NCI-H2107 (cell line): ENCODE results near the gene ARTN.

Experiments
- DNase-seq: peaks from one replicate; lab custom pipeline; 2025; lab: John Stamatoyannopoulos, UW

ARTN gene

DNA sequence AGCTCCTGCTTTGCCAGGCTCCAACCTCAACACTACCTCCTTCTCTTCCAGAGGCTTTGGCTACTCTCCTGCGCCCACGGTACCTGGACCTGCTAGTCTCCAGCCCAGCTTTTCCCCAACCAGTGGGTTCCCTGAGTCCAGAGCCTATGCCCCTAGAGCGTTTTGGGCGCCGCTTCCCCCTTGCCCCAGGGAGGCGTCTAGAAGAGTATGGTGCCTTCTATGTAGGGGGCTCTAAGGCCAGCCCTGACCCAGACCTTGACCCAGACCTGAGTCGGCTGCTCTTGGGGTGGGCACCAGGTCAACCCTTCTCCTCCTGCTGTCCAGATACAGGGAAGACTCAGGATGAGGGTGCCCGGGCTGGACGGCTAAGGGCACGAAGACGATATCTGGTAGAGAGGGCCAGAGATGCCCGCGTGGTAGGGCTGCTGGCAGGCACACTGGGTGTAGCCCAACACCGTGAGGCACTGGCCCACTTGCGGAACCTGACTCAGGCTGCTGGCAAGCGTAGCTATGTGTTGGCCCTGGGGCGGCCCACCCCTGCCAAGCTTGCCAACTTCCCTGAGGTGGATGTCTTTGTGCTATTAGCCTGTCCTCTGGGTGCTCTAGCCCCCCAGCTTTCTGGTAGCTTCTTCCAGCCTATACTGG lies 37.9 kb downstream of the ARTN start:
- no peak for DNase-seq

DNA sequence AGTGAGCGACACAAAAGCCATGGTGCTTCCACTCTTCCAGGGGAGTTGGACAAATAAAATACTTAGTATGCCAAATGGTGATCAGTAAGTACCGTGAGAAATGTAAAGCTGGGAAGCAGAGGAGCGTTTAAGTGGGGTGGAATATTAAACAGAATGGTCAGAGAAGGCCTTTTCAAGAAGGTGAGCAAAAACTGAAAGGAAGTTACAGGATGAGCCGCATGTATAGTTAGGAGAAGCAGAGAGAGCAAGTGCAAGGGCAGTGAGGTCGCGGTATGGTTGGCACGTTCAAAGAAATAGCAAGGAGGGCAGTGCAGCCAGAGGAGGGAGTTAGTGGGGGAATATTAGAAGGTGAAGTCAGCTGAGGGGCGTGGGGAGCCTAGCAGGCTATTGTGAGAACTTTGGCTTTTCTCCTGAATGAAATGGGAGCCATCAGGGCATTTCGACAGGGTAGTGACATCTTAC lies 40.4 kb downstream of the ARTN start:
- DNase-seq = no peak

DNA sequence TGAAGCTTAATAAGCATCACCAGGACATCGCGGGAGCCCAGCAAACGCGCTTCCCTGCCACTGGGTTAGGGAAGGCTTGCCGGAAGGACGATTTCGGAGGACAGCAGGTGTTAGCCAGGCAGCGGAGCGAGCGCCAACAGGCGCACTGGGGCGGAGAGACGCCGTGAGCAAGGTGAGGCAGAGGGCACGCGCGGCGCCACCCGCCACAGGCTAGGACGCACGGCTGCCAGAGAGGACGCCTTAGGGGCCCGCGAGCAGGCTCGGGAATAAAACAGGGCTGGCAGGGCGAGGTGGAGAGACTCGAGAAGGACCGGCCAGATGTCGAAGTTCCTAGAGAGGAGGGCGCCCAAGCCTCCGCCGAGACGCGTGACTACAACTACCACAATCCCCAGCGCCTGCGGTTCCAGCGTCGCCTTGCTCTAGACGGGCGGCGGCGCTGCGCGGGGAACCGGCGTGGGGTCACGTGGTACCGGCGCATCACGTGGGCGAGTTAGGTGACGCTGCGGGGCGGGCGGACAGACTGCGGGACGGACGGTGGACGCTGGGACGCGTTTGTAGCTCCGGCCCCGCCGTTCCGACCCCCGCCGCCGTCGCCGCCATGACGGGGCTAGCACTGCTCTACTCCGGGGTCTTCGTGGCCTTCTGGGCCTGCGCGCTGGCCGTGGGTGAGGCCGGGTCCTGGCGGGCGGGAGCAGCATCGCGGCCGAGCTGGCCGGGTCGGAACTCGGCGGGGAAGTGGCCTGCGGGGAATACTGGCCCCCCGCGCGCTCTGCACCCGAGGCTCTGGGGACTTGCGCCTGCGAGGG lies 41.0 kb downstream of the ARTN start, which contains the start of gene ATP6V0B:
Gene ATP6V0B, plus strand, starts transcription at position 518 of the 806 bp plus-strand sequence. Its CDS starts 81 bp downstream, at position 599.
- DNase-seq = peak; percentile 98

DNA sequence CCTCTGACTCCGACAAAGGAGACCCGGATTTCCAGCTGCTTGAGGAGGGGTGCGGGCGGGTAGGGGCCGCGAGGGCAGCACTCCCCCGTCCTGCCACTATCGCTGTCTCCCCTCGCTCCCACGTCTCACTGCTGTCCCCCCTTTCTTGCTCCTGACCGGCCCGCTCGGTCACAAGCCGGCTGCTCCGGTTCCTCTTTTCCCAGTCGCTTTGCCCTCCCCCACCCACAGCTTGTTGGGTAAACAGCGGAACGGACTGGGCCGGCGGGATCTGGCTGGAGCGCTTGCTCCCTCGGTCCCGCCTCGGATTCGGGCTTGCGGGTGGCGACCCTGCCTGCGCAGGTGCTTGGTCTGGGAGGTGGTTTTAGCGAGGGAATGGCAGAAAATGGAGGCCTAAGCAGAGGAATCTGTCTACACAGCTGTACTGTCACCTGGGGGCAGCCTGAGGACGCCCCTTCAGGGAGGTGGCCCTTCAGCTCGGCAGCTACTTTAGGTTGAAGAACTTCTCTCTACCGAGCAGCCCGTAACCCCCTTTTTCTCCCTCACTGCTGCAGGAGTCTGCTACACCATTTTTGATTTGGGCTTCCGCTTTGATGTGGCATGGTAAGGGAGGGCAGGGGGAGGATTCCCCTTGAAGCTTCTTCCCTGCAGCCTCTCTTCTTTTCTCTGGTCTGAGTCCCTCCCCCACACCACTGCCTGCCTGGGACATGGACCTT lies 41.8 kb downstream of the ARTN start:
- peak; percentile 27 for DNase-seq

DNA sequence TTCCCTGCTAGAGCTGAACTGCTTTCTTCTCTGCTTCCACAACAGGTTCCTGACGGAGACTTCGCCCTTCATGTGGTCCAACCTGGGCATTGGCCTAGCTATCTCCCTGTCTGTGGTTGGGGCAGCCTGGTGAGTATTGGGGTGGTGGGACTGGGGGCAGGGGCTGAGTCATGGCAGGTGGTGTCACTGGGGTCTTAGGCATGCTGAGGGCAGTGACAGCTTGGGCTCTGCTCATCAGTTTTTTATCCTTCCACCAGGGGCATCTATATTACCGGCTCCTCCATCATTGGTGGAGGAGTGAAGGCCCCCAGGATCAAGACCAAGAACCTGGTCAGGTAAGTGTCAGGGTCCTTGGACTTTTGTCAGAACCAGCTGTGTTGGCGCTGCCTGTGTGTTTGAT lies 42.4 kb downstream of the ARTN start:
- DNase-seq = no peak

DNA sequence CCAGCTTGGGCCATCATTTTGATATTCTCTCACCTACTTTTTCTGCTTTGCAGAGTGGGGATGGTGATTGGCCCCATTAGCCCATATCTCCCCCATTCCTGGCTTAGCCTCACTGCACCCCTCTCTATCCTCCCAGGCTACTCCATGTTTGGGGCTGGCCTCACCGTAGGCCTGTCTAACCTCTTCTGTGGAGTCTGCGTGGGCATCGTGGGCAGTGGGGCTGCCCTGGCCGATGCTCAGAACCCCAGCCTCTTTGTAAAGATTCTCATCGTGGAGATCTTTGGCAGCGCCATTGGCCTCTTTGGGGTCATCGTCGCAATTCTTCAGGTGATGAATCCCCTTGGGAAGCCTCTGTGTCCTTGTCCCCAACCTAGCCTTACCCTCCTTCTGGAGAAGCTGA lies 43.3 kb downstream of the ARTN start:
- no peak for DNase-seq

DNA sequence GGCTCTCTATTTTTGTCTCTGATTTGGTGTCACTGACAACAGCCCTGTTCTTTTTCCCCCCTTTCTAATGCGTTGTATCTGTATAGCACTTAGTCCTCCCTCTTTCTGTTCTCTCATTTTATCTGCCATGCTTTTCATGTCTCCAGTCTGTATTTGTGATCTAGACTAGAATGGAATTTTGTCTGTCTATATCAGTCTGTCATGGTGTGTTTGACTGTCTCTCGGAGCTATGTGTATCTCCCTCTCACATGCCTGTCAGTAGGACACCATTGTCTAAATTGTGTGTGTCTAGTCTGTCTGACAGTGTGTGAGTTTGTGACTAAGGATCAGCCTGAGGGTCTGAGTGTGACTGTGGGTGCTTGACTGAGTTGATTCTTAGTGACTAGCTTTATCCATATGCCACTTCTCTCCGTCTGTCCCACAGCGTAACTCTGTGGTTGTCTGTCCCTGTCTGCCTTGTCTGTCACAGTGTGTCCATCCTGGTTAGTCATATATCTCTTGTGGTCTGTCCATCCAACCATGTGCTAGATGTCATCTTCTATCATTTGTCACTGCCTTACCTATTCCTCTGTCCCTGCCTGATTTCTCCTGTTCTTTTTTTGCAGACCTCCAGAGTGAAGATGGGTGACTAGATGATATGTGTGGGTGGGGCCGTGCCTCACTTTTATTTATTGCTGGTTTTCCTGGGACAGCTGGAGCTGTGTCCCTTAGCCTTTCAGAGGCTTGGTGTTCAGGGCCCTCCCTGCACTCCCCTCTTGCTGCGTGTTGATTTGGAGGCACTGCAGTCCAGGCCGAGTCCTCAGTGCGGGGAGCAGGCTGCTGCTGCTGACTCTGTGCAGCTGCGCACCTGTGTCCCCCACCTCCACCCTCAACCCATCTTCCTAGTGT lies 44.0 kb downstream of the ARTN start:
- DNase-seq = no peak

DNA sequence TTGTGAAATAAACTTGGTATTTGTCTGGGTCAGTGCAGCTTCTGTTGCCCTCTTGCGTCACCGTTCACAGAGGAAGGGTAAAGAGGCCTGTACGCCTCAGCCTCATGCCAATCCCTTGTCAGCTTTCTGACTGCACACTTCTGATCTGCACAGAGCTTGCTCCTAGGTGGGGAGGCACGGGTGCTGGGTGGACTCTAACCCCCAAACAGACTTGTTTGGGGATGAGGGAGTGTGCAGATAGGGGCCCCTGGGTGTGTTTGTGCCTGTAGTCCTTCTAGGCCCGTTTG lies 44.6 kb downstream of the ARTN start:
- no peak for DNase-seq

DNA sequence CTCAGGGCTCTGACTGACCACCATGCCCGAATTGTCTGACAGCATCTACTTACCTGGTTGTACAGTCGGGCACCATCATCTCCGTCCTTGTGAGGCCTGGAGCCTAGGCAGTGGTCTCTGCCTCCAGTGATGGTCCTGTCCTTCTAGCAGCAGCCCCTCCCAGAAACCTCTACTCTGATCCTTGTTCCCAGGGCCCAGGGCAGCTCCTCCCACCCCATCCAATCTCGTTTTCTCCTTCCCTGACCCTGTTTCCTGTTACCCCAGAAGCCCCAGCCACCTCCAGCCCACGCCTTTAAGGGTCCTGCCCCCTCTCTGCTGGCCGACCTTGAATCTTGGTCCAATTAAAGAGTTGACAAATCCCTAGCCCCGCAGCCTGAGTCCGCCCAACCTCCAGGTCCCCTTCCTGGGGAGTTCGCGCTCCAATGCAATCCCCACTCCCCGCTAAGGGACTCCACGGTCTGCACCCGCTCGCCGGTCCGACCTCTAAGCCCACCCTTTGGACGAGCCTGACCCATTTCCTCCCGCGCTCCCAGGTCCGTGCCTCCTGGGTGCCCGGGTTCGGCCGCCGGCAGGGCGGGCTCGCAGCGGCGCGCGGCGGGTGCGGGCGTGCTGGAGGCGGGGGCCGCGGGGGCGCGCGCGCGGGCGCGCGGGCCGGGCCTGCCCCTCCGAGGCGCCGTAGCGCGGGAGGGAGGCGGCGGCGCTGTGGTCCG lies 45.1 kb downstream of the ARTN start, which contains the start of gene B4GALT2:
Gene B4GALT2, plus strand, starts transcription at position 660 of the 710 bp plus-strand sequence. CDS start 1,951 bp downstream, outside the sequence.
- no peak for DNase-seq

DNA sequence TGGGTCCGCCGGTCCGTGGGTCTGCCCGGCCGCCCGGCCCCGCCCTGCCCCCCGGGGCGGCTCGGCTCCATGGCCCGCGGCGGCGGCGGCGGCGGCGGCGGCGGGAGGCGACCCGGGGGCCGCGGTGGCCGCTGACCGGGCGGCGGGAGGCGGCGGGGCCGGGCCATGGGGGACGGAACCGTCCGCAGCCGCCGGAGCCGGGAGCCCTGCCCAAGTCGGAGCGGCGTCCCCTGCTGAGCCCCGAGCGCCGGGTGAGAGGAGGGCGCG lies 45.6 kb downstream of the ARTN start:
- DNase-seq = no peak

DNA sequence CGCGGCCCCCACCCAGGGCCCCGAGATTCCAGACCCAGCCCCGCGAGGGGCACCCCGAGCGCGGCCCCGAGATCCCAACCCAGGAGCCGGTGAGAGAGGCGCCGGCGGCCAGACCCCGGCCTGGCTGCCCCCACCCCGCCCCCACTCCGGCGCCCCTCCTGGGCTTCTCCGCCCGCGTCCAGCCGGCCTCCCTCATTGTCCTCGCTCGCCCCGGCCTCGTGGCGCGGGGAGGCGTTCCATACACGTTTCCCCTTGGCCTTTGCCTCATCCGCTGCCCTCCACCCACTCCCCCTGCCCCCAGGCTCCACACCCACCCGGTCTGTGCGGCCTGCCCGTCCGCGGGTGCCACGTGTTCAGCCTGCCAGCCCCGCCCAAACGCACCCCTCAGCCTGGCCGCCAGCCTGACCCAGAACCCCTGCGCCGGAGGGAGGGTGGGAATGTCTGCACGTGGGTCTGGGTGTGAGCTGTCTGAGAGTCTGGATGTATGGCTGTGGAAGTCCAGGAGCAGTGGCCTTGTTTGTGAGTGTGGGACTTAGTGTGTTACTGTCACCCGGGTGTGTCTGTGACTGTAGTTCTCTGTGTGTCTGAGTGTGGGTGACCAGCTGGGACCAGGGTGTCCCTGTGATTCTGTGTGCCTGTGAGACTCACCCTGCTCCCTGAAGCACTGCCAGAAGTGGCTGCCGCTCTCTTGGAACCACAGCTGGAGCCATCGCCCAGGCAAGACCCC lies 46.1 kb downstream of the ARTN start:
- DNase-seq = no peak

DNA sequence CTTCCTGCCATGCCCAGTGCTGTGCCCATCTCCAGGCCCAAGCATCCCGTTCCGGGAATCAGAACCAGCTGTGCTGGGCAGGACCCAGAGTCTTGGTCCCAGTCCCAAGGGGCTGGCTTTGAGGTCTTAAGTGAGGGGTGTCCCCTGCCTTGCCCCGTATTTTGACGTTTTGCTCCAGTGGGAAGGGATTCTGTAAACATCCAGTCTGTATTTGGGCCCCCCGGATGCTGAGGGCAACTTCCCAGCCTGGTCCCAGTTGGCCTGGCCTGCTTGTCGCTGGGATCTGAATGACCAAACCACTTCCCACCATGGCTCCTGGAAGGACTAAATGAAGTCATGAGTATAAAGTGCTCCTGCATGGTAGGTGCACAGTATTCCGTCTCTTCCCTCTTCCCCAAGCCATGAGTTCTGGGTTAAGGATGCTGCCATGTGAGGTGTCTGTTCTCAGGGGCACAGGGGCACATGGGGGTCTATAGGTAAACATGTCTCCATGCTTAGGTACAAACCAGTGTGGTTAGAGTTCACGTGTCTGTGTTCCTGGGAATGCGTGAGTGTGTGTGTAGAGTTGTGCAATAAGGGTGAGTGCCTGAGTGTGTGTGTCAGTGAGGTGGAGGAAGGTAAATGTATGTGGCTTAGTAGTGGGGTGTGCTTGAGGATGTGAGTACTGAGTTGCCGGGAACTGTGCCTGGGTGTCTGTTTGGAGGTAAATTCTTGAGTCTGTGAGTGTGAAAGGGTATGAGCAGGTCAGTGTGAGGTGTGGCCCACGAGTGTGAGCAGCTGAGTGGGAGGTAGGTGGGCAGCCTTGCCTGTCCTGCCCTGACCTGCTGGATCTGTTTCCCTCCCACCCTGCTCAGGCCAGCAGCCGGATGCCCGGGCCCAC lies 46.9 kb downstream of the ARTN start:
- no peak for DNase-seq

DNA sequence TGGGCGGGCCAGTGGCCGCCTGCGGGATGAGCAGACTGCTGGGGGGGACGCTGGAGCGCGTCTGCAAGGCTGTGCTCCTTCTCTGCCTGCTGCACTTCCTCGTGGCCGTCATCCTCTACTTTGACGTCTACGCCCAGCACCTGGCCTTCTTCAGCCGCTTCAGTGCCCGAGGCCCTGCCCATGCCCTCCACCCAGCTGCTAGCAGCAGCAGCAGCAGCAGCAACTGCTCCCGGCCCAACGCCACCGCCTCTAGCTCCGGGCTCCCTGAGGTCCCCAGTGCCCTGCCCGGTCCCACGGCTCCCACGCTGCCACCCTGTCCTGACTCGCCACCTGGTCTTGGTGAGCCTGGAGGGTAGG lies 47.5 kb downstream of the ARTN start:
- no peak for DNase-seq

DNA sequence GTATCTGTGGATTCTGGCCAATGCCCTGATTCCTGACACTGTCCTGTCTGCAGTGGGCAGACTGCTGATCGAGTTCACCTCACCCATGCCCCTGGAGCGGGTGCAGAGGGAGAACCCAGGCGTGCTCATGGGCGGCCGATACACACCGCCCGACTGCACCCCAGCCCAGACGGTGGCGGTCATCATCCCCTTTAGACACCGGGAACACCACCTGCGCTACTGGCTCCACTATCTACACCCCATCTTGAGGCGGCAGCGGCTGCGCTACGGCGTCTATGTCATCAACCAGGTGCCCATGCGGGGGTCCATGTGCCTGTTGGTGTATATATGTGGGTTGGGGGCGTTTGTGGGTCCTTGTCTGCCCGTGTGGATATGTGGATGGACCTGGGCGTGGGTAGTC lies 48.0 kb downstream of the ARTN start:
- DNase-seq = no peak

DNA sequence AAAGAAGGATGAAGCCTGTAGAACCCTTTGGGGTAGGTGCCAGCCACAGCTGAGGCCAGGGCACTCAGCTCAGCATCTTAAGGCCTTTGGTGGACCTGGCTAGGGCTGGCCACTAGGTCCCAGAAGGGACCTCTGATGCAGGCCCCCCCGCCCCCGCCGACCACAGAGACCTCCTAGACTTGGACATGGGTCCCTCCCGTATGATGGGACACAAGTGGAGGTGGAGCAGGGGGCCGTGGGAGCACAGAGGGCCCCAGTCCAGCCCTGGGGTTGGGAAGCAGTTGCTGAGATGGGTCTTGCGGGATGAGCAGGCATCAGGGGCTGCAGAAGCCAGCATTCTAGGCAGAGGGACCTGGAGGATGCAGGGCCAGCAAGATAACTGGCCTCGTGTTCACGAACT lies 48.6 kb downstream of the ARTN start:
- DNase-seq = no peak

DNA sequence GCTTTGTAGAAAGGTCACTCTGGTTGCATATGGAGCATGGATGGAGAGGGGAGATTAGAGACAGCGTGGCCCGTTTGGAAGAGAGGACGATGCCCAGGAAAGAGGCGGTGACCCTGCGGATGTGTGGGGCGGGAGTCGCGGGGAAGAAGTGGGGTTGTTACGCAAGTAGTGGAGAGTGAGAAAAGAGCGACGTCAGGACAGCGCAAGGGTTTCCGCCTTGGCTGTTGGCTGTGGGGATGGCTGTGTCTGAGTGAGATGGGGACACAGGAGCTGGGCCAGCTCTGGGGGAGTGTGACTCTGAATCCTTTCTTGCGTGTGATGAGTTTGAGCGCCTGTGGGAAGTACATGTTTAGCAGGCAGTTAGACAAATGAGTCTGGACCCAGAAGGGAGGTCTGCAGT lies 49.2 kb downstream of the ARTN start:
- no peak for DNase-seq

DNA sequence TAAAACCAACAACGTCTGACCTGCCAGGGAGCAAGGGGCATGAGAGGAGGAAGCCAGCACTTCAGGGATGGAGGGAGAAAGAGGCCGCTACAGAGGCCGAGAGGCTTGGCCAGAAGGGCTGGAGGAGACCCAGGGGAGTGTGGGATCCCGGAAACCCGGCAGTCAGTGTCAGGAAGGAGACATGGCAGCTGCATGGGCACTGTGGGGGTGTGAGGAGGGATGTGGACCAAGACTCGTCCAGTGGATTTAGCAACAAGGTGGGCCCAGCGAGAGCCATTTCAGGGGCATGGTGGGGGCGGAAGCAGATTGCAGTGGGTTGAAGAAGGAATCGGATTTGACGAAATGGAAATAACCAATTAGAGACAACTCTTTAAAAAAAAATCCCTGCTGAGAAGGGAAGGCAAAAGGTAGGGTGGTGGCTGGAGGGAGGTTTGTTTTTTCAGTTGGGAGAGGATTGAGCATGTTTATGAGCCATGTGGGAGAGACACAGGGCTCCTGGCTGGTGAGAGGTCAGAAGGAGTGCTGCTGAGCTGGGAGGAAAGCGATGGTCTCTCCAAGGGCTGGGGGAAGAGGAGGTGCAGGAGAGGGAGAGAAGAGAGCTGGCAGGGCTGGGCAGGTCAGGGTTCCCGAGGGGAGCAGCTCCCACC lies 49.8 kb downstream of the ARTN start:
- DNase-seq = no peak

DNA sequence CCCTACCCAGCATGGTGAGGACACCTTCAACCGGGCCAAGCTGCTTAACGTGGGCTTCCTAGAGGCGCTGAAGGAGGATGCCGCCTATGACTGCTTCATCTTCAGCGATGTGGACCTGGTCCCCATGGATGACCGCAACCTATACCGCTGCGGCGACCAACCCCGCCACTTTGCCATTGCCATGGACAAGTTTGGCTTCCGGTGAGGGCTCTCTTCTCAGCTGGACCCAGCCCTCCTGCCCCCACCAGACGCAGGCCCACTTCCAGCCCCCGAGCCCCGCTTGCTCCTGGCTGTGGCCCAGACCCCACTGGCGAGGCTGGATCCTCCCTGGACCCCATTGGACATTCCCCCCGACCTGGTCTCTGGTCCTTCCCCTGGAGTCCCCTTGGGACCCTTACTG lies 51.3 kb downstream of the ARTN start:
- no peak for DNase-seq

DNA sequence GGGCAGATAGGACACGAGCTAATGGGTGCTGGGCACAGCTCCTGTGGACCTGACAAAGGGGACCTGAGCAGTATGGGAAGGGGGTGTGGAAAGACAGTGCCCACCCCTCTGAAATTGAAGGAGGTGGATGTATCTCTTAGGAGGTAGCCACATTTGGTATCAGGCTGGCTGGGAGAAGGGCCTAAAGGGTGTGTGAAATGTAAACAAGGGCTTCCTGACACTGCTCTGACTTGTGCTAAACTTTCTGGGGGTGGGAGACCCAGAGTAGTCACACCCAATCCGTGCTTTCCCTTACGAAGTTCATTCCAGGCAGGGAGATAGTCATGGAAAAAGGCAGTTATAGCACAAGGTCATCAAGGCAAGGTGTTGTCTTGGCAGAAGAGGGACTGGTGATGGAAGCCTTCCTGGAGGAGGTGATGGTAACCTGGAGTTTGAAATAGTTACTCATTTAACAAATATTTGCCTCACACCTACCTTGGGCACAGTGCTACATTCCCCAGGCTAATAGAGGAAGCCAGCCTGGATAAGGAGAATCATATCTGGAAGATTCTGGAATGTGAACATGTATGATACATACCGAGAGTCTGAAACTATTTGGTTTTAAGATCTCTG lies 52.5 kb downstream of the ARTN start:
- DNase-seq = no peak
